Myocyte (in vitro differentiated cells): ENCODE results near the gene EPHA4. TPM values are rescaled to one million over a fixed set of nuclear protein-coding genes. Genes with fewer than 3 reads are reported as not detected.

Experiments used
- DNase-seq: peaks from one replicate; pipeline ENCODE4 v3.0.0-alpha.2; 2012; ENCODE audit warnings: low read depth
- total RNA-seq: library from RNA; depleted of rRNA; stranded (reverse); fragments of >200 nt; gene quantifications from 2 replicates; pipeline ENCODE4 v1.2.3, GENCODE V29; 2014

The EPHA4 gene
- total RNA-seq, 1 donor from 2014 or later, result 12.9 TPM

GRCh38 chr2:221504905-221505304, 67.2 kb downstream of the EPHA4 start:
- DNase-seq, result no peak

- no peak for DNase-seq
Measured at GRCh38 chr2:221503965-221504364, 68.1 kb downstream of the EPHA4 start.

- DNase-seq, result peak; percentile 31
Measured at GRCh38 chr2:221502270-221503010, 69.7 kb downstream of the EPHA4 start.

GRCh38 chr2:221501883-221502269, 70.2 kb downstream of the EPHA4 start:
- no peak for DNase-seq

GRCh38 chr2:221501210-221501882, 70.8 kb downstream of the EPHA4 start:
- peak; percentile 39 for DNase-seq

- DNase-seq, result peak; percentile 56
Measured at GRCh38 chr2:221500501-221501209, 71.4 kb downstream of the EPHA4 start.

GRCh38 chr2:221495731-221496130, 76.4 kb downstream of the EPHA4 start:
- no peak for DNase-seq

GRCh38 chr2:221494556-221494955, 77.5 kb downstream of the EPHA4 start:
- peak; percentile 23 for DNase-seq

- no peak for DNase-seq
Measured at GRCh38 chr2:221493391-221493790, 78.7 kb downstream of the EPHA4 start.

- no peak for DNase-seq
Measured at GRCh38 chr2:221492636-221493035, 79.5 kb downstream of the EPHA4 start.

GRCh38 chr2:221490506-221491060, 81.5 kb downstream of the EPHA4 start:
- no peak for DNase-seq

GRCh38 chr2:221488136-221488807, 83.8 kb downstream of the EPHA4 start:
- no peak for DNase-seq

- no peak for DNase-seq
Measured at GRCh38 chr2:221486106-221486505, 86.0 kb downstream of the EPHA4 start.

- DNase-seq, result no peak
Measured at GRCh38 chr2:221485503-221485870, 86.6 kb downstream of the EPHA4 start.

- DNase-seq, result no peak
Measured at GRCh38 chr2:221484761-221485502, 87.2 kb downstream of the EPHA4 start.

GRCh38 chr2:221482666-221483455, 89.2 kb downstream of the EPHA4 start:
- DNase-seq, result no peak

- no peak for DNase-seq
Measured at GRCh38 chr2:221480821-221481220, 91.3 kb downstream of the EPHA4 start.

- DNase-seq, result no peak
Measured at GRCh38 chr2:221480163-221480562, 91.9 kb downstream of the EPHA4 start.

GRCh38 chr2:221478485-221478863, 93.6 kb downstream of the EPHA4 start:
- no peak for DNase-seq
